HG03378 (cell line): Measurements from ENCODE around the gene ERC1.
"Not testable (repeated sequence)": the region's sequence is repeated elsewhere in the genome, so short reads cannot be mapped to it uniquely, and the experiment has no call there.

Experiments used
- ATAC-seq: cut with Tn5 transposase; IDR thresholded peaks from one replicate; pipeline ENCODE4 v1.9.1; 2021; ENCODE audit warnings: mild to moderate bottlenecking, moderate library complexity; ENCODE audit not compliant: unreplicated experiment

Gene ERC1

GRCh38 chr12:1310653-1311052 lies 319.6 kb downstream of the ERC1 start:
- ATAC-seq: no peak

GRCh38 chr12:1311145-1311544 lies 320.1 kb downstream of the ERC1 start:
- no peak for ATAC-seq

- ATAC-seq: no peak
Observed at GRCh38 chr12:1313906-1314305, 322.9 kb downstream of the ERC1 start.

- ATAC-seq: no peak
Observed at GRCh38 chr12:1314523-1314922, 323.5 kb downstream of the ERC1 start.

- ATAC-seq: not testable (repeated sequence)
Observed at GRCh38 chr12:1316991-1317390, 326.0 kb downstream of the ERC1 start.

GRCh38 chr12:1318327-1319031 lies 327.5 kb downstream of the ERC1 start:
- no peak for ATAC-seq

- ATAC-seq: no peak
Observed at GRCh38 chr12:1319212-1319611, 328.2 kb downstream of the ERC1 start.

GRCh38 chr12:1320021-1320420 lies 329.0 kb downstream of the ERC1 start:
- ATAC-seq: no peak

GRCh38 chr12:1322821-1323220 lies 331.8 kb downstream of the ERC1 start:
- ATAC-seq: no peak

- no peak for ATAC-seq
Observed at GRCh38 chr12:1324099-1324498, 333.1 kb downstream of the ERC1 start.

- ATAC-seq: no peak
Observed at GRCh38 chr12:1324910-1325309, 333.9 kb downstream of the ERC1 start.

GRCh38 chr12:1325666-1326065 lies 334.6 kb downstream of the ERC1 start:
- ATAC-seq: no peak

GRCh38 chr12:1326258-1326657 lies 335.2 kb downstream of the ERC1 start:
- no peak for ATAC-seq

GRCh38 chr12:1328391-1328790 lies 337.4 kb downstream of the ERC1 start:
- ATAC-seq: no peak

- no peak for ATAC-seq
Observed at GRCh38 chr12:1329784-1330476, 338.9 kb downstream of the ERC1 start.

GRCh38 chr12:1330477-1330827 lies 339.4 kb downstream of the ERC1 start:
- no peak for ATAC-seq

- ATAC-seq: no peak
Observed at GRCh38 chr12:1332327-1332726, 341.3 kb downstream of the ERC1 start.

GRCh38 chr12:1338483-1339177 lies 347.6 kb downstream of the ERC1 start:
- ATAC-seq: no peak

- not testable (repeated sequence) for ATAC-seq
Observed at GRCh38 chr12:1339178-1339541, 348.1 kb downstream of the ERC1 start.

GRCh38 chr12:1339618-1340319 lies 348.7 kb downstream of the ERC1 start:
- no peak for ATAC-seq

GRCh38 chr12:1341270-1341669 lies 350.2 kb downstream of the ERC1 start:
- ATAC-seq: not testable (repeated sequence)
